HEK293 (cell line): ENCODE data around the gene METTL16.
A peak's percentile ranks its signal among the peaks of the same experiment; 100 is the strongest.

Source experiments
- CTCF ChIA-PET: fragments of 350-600 bp; formaldehyde crosslinking; extraction: SDS; loops from one replicate; lab custom pipeline; 2021; ENCODE audit warnings: antibody characterized with exemption; lab: Yijun Ruan, JAX
- POLR2A ChIA-PET: fragments of 300-600 bp; formaldehyde crosslinking; extraction: SDS; loops from one replicate; lab custom pipeline; 2020; ENCODE audit warnings: antibody characterized with exemption, inconsistent platforms; lab: Yijun Ruan, JAX
- H3K27ac ChIP-seq: fragments of 200-500 bp; sonication (Bioruptor generic); 2 replicates; pipeline ENCODE4 v1.5.1; 2014; ENCODE audit warnings: low read depth, low read length, control low read depth, inconsistent platforms; ENCODE audit errors: extremely low read depth
- H3K36me3 ChIP-seq, 2 experiments: fragments of 200-500 bp in 1 of 2; sonication (Bioruptor generic) in 1 of 2; 1 replicate in 1 of 2; 2 replicates in 1 of 2; pipeline ENCODE4 v1.5.1; 2014 to 2017; ENCODE audit warnings: inconsistent platforms in 2 of 2, low read length in 2 of 2; ENCODE audit not compliant: control insufficient read depth in 2 of 2, insufficient read depth in 1 of 2
- H3K4me1 ChIP-seq: fragments of 200-500 bp; sonication (Bioruptor generic); 2 replicates; pipeline ENCODE4 v1.5.1; 2014; ENCODE audit warnings: mild to moderate bottlenecking, low read length, inconsistent platforms; ENCODE audit not compliant: control insufficient read depth, insufficient read depth
- H3K4me3 ChIP-seq: 2 replicates; pipeline ENCODE4 v1.5.1; 2011; ENCODE audit warnings: low read depth, mild to moderate bottlenecking, control low read depth, low read length, moderate library complexity
- H3K9me3 ChIP-seq: fragments of 200-500 bp; sonication (Bioruptor generic); 2 replicates; pipeline ENCODE4 v1.5.1; 2014; ENCODE audit warnings: low read depth, low read length, inconsistent platforms; ENCODE audit not compliant: control insufficient read depth, insufficient read depth
- GLIS1 ChIP-seq: fragments of 450-650 bp; formaldehyde crosslinking; IDR thresholded peaks from 2 replicates; pipeline ENCODE4 v1.5.1; 2016; ENCODE audit warnings: missing biosample characterization, missing genetic modification characterization
- KLF9 ChIP-seq: fragments of 450-650 bp; formaldehyde crosslinking; IDR thresholded peaks from 2 replicates; pipeline ENCODE4 v1.5.1; 2016; ENCODE audit warnings: missing biosample characterization, missing genetic modification characterization, low read depth
- OSR2 ChIP-seq: fragments of 450-650 bp; formaldehyde crosslinking; IDR thresholded peaks from 2 replicates; pipeline ENCODE4 v1.5.1; 2016; ENCODE audit warnings: missing biosample characterization, missing genetic modification characterization
- SP7 ChIP-seq: fragments of 450-650 bp; formaldehyde crosslinking; IDR thresholded peaks from 2 replicates; pipeline ENCODE4 v1.5.1; 2016; ENCODE audit warnings: missing biosample characterization, missing genetic modification characterization
- TRIM28 ChIP-seq: IDR thresholded peaks from 2 replicates; pipeline ENCODE4 v1.6.1; 2011; ENCODE audit warnings: low read length, control low read depth, borderline replicate concordance
- WT1 ChIP-seq: fragments of 450-650 bp; formaldehyde crosslinking; IDR thresholded peaks from 2 replicates; pipeline ENCODE4 v1.5.1; 2016; ENCODE audit warnings: missing biosample characterization, missing genetic modification characterization
- YY2 ChIP-seq: fragments of 450-650 bp; formaldehyde crosslinking; IDR thresholded peaks from 2 replicates; pipeline ENCODE4 v1.5.1; 2016; ENCODE audit warnings: missing biosample characterization, missing genetic modification characterization
- ZBTB11 ChIP-seq: fragments of 450-650 bp; formaldehyde crosslinking; conservative IDR thresholded peaks from 2 replicates; pipeline ENCODE4 v1.5.1; 2016; ENCODE audit warnings: low read depth, missing biosample characterization, missing genetic modification characterization
- ZBTB21 ChIP-seq: fragments of 450-650 bp; formaldehyde crosslinking; IDR thresholded peaks from 2 replicates; pipeline ENCODE4 v1.5.1; 2017; ENCODE audit warnings: missing biosample characterization, missing genetic modification characterization
- ZEB2 ChIP-seq: fragments of 450-650 bp; formaldehyde crosslinking; IDR thresholded peaks from 2 replicates; pipeline ENCODE4 v1.5.1; 2016; ENCODE audit warnings: missing biosample characterization, missing genetic modification characterization
- ZFHX2 ChIP-seq: fragments of 450-650 bp; formaldehyde crosslinking; conservative IDR thresholded peaks from 2 replicates; pipeline ENCODE4 v1.5.1; 2016; ENCODE audit warnings: missing biosample characterization, missing genetic modification characterization
- ZFP41 ChIP-seq: fragments of 450-650 bp; formaldehyde crosslinking; IDR thresholded peaks from 2 replicates; pipeline ENCODE4 v1.5.1; 2016; ENCODE audit warnings: missing biosample characterization, missing genetic modification characterization, borderline replicate concordance
- ZFP69B ChIP-seq: fragments of 450-650 bp; formaldehyde crosslinking; IDR thresholded peaks from 2 replicates; pipeline ENCODE4 v1.5.1; 2016; ENCODE audit warnings: missing biosample characterization, missing genetic modification characterization
- ZNF146 ChIP-seq: fragments of 450-650 bp; formaldehyde crosslinking; IDR thresholded peaks from 2 replicates; pipeline ENCODE4 v1.5.1; 2016; ENCODE audit warnings: missing biosample characterization, missing genetic modification characterization
- ZNF266 ChIP-seq: fragments of 450-650 bp; formaldehyde crosslinking; IDR thresholded peaks from 2 replicates; pipeline ENCODE4 v1.5.1; 2016; ENCODE audit warnings: missing biosample characterization, missing genetic modification characterization, low read depth
- ZNF600 ChIP-seq: fragments of 450-650 bp; formaldehyde crosslinking; IDR thresholded peaks from 2 replicates; pipeline ENCODE4 v1.5.1; 2016; ENCODE audit warnings: missing biosample characterization, missing genetic modification characterization
- ZNF707 ChIP-seq: fragments of 450-650 bp; formaldehyde crosslinking; IDR thresholded peaks from 2 replicates; pipeline ENCODE4 v1.5.1; 2016; ENCODE audit warnings: missing biosample characterization, missing genetic modification characterization
- TF ChIP-seq, protein P1 (sequence below): IDR thresholded peaks from 2 replicates; pipeline ENCODE4 v1.6.1; 2011; ENCODE audit warnings: mild to moderate bottlenecking, low read depth, low read length, borderline replicate concordance
- TF ChIP-seq, protein P2 (sequence below): fragments of 450-650 bp; formaldehyde crosslinking; IDR thresholded peaks from 2 replicates; pipeline ENCODE4 v1.5.1; 2017; ENCODE audit warnings: missing biosample characterization, missing genetic modification characterization
- TF ChIP-seq, protein P3 (sequence below): fragments of 450-650 bp; formaldehyde crosslinking; IDR thresholded peaks from 2 replicates; pipeline ENCODE4 v1.5.1; 2016; ENCODE audit warnings: missing biosample characterization, missing genetic modification characterization
- TF ChIP-seq, protein P4 (sequence below): fragments of 450-650 bp; formaldehyde crosslinking; IDR thresholded peaks from 2 replicates; pipeline ENCODE4 v1.5.1; 2016; ENCODE audit warnings: missing biosample characterization, missing genetic modification characterization
- TF ChIP-seq, protein P5 (sequence below): fragments of 450-650 bp; formaldehyde crosslinking; IDR thresholded peaks from 2 replicates; pipeline ENCODE4 v1.5.1; 2016; ENCODE audit warnings: missing biosample characterization, missing genetic modification characterization

METTL16 gene

DNA sequence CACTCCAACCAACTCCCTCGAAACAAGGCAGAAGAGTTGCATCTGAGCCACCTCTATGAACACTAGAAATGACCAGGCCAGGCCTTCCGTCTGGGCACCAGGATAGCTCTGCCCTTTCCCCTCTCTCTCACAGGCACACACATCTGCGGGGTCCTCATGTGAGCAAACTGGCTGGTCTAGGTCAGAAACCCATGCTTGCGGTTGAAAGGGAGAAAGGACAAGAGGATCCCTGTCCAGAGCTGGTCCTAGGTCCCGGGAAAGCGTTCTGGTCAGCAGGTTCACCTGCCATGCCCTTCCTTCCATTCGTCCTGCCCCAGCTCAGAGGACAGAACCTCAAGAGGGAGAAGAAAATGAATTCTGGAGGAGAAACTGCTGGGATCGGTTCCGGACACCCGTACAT is 113.5 kb downstream of the METTL16 start:
- Histone ChIP-seq H3K9me3 (no peaks in the 10 kb centered on the region), H3K4me3 (no peak overlapping the region), H3K27ac (peak overlapping the region; percentile 60), H3K4me1 (peaks cover 40% of the 10 kb centered on the region), H3K36me3 (no peaks in the 10 kb centered on the region)
- CTCF ChIA-PET, result interaction anchor here (0.8 to 11.4 kb wide), 3 partner anchors 10 to 18 kb away, joined by 3 to 116 read pairs (median 7); no protein-coding TSS in a partner anchor
- POLR2A ChIA-PET, result no interaction called here
- TF ChIP-seq TRIM28, result no peak
- TF ChIP-seq GLIS1 (tag by site-specific recombination), result no peak
- TF ChIP-seq ZFP69B, result 0 out of 2 replicates have a peak, but pooled peaks have one; percentile 8

- ChIA-PET POLR2A (interaction anchor here (0.5 kb wide), 1 partner anchor 18 kb away, joined by 3 read pairs; no protein-coding TSS in a partner anchor), CTCF (interaction anchor here (0.6 to 11.4 kb wide), 5 partner anchors 10 to 676 kb away, joined by 3 to 116 read pairs (median 5); no protein-coding TSS in a partner anchor)
- peak overlapping the region; percentile 60 for H3K27ac ChIP-seq
- H3K36me3 ChIP-seq, result no peaks in the 10 kb centered on the region
- H3K4me3 ChIP-seq, result no peak overlapping the region
- no peaks in the 10 kb centered on the region for H3K9me3 ChIP-seq
- H3K4me1 ChIP-seq, result peaks cover 40% of the 10 kb centered on the region
- TF ChIP-seq ZEB2 (tag by site-specific recombination) (no peak), WT1 (tag by site-specific recombination) (no peak), ZBTB21 (tag by site-specific recombination) (no peak), YY2 (tag by site-specific recombination) (no peak), ZNF146 (tag by site-specific recombination) (no peak), ZFP41 (tag by site-specific recombination) (no peak), SP7 (tag by site-specific recombination) (no peak), ZFP69B (peak; percentile 92), OSR2 (tag by site-specific recombination) (no peak), KLF9 (tag by site-specific recombination) (no peak), ZBTB11 (no peak), ZNF707 (no peak), ZNF600 (tag by site-specific recombination) (0 out of 2 replicates have a peak, but pooled peaks have one; percentile 16), ZNF266 (no peak), ZFHX2 (peak; percentile 22; the same call in 1 of the 2 replicates)
- TF ChIP-seq, protein P1, sequence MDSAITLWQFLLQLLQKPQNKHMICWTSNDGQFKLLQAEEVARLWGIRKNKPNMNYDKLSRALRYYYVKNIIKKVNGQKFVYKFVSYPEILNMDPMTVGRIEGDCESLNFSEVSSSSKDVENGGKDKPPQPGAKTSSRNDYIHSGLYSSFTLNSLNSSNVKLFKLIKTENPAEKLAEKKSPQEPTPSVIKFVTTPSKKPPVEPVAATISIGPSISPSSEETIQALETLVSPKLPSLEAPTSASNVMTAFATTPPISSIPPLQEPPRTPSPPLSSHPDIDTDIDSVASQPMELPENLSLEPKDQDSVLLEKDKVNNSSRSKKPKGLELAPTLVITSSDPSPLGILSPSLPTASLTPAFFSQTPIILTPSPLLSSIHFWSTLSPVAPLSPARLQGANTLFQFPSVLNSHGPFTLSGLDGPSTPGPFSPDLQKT, result no peak
- TF ChIP-seq, protein P2, sequence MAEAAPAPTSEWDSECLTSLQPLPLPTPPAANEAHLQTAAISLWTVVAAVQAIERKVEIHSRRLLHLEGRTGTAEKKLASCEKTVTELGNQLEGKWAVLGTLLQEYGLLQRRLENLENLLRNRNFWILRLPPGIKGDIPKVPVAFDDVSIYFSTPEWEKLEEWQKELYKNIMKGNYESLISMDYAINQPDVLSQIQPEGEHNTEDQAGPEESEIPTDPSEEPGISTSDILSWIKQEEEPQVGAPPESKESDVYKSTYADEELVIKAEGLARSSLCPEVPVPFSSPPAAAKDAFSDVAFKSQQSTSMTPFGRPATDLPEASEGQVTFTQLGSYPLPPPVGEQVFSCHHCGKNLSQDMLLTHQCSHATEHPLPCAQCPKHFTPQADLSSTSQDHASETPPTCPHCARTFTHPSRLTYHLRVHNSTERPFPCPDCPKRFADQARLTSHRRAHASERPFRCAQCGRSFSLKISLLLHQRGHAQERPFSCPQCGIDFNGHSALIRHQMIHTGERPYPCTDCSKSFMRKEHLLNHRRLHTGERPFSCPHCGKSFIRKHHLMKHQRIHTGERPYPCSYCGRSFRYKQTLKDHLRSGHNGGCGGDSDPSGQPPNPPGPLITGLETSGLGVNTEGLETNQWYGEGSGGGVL (tag by site-specific recombination), result no peak
- TF ChIP-seq, protein P3, sequence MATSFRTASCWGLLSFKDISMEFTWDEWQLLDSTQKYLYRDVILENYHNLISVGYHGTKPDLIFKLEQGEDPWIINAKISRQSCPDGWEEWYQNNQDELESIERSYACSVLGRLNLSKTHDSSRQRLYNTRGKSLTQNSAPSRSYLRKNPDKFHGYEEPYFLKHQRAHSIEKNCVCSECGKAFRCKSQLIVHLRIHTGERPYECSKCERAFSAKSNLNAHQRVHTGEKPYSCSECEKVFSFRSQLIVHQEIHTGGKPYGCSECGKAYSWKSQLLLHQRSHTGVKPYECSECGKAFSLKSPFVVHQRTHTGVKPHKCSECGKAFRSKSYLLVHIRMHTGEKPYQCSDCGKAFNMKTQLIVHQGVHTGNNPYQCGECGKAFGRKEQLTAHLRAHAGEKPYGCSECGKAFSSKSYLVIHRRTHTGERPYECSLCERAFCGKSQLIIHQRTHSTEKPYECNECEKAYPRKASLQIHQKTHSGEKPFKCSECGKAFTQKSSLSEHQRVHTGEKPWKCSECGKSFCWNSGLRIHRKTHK, result no peak
- TF ChIP-seq, protein P4, sequence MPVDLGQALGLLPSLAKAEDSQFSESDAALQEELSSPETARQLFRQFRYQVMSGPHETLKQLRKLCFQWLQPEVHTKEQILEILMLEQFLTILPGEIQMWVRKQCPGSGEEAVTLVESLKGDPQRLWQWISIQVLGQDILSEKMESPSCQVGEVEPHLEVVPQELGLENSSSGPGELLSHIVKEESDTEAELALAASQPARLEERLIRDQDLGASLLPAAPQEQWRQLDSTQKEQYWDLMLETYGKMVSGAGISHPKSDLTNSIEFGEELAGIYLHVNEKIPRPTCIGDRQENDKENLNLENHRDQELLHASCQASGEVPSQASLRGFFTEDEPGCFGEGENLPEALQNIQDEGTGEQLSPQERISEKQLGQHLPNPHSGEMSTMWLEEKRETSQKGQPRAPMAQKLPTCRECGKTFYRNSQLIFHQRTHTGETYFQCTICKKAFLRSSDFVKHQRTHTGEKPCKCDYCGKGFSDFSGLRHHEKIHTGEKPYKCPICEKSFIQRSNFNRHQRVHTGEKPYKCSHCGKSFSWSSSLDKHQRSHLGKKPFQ (tag by site-specific recombination), result no peak
- TF ChIP-seq, protein P5, sequence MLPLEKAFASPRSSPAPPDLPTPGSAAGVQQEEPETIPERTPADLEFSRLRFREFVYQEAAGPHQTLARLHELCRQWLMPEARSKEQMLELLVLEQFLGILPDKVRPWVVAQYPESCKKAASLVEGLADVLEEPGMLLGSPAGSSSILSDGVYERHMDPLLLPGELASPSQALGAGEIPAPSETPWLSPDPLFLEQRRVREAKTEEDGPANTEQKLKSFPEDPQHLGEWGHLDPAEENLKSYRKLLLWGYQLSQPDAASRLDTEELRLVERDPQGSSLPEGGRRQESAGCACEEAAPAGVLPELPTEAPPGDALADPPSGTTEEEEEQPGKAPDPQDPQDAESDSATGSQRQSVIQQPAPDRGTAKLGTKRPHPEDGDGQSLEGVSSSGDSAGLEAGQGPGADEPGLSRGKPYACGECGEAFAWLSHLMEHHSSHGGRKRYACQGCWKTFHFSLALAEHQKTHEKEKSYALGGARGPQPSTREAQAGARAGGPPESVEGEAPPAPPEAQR (tag by site-specific recombination), result no peak
These were observed 114.2 kb downstream of the METTL16 start for GRCh38 chr17:2397247-2398171.
